Astrocyte (in vitro differentiated cells and primary cell): Measurements from ENCODE around the gene PCDHGB2.

Experiments
- EZH2 ChIP-seq: IDR thresholded peaks from 2 replicates; pipeline ENCODE4 v1.6.1; 2012; ENCODE audit warnings: mild to moderate bottlenecking, low read length, inconsistent platforms; ENCODE audit not compliant: insufficient read depth
- TF ChIP-seq, protein P1 (sequence below): IDR thresholded peaks from 2 replicates; pipeline ENCODE4 v1.5.1; 2011; ENCODE audit warnings: low read depth, mild to moderate bottlenecking, inconsistent platforms, low read length, moderate library complexity; ENCODE audit not compliant: insufficient read depth

DNA sequence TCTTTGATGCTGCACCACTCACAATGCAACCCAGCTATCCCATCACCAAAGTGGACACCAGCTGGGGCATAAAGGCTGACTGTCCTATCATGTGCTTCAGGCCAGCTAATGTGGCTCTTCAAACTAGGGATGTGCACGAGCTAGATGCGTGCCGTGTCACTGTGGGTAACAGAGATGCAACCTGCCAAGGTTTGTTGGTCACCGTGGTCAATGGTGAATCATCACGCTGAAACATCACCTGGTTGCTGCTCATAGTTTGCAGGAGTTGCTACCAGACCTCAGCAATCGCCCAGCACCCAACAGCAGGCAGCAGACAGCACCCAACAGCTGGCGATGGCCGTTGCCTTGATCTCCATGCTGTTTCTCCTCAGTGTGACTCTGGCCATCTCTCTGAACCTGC lies 31.6 kb upstream of the PCDHGB2 start:
- TF ChIP-seq, protein P1, sequence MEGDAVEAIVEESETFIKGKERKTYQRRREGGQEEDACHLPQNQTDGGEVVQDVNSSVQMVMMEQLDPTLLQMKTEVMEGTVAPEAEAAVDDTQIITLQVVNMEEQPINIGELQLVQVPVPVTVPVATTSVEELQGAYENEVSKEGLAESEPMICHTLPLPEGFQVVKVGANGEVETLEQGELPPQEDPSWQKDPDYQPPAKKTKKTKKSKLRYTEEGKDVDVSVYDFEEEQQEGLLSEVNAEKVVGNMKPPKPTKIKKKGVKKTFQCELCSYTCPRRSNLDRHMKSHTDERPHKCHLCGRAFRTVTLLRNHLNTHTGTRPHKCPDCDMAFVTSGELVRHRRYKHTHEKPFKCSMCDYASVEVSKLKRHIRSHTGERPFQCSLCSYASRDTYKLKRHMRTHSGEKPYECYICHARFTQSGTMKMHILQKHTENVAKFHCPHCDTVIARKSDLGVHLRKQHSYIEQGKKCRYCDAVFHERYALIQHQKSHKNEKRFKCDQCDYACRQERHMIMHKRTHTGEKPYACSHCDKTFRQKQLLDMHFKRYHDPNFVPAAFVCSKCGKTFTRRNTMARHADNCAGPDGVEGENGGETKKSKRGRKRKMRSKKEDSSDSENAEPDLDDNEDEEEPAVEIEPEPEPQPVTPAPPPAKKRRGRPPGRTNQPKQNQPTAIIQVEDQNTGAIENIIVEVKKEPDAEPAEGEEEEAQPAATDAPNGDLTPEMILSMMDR: no peak
- no peak for TF ChIP-seq EZH2
